ENCODE data around the gene GOLGB1. TPM values are rescaled to one million over a fixed set of nuclear protein-coding genes. Genes with fewer than 3 reads are reported as not detected.
A peak's percentile ranks its signal among the peaks of the same experiment; 100 is the strongest.
"Not testable (repeated sequence)": the region's sequence is repeated elsewhere in the genome, so short reads cannot be mapped to it uniquely, and the experiment has no call there.

The GOLGB1 gene
- total RNA-seq, 1 experiment from 2014 or later, result 26.5 TPM

DNA sequence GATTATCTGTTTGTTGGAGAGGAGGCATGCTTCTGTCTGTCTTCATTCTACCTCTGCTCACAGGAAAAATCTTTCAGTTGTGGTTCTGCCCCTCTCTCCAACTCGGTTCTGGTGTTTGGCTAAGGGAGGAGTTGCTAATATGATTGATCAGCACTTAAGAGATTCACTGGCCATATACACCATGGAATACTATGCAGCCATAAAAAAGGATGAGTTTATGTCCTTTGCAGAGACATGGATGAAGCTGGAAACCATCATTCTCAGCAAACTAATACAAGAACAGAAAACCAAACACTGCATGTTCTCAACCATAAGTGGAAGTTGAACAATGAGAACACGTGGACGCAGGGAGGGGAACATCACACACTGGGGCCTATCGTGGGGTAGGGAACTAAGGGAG, 25.6 kb upstream of the GOLGB1 start:
- peaks cover 59% of the 10 kb centered on the region for H3K36me3 ChIP-seq (ENCODE audit: insufficient read depth, low read length)
- H3K27ac ChIP-seq (ENCODE audit: low read length); H3K27me3 ChIP-seq (ENCODE audit: low read length); DNase-seq; H3K9ac ChIP-seq (ENCODE audit: low read length); H3K4me2 ChIP-seq (ENCODE audit: low read depth, low read length, poor library complexity, severe bottlenecking); H3K4me1 ChIP-seq (ENCODE audit: low read length); H3K4me3 ChIP-seq (ENCODE audit: low read length); H3K9me2 ChIP-seq (replicated peaks; ENCODE audit: insufficient read depth, low read length); H2AFZ ChIP-seq (ENCODE audit: low read length); H4K20me1 ChIP-seq (ENCODE audit: insufficient read depth, low read depth, low read length); H3K9me3 ChIP-seq (ENCODE audit: low read length); H3K79me2 ChIP-seq (ENCODE audit: low read length): not testable (repeated sequence)

DNA sequence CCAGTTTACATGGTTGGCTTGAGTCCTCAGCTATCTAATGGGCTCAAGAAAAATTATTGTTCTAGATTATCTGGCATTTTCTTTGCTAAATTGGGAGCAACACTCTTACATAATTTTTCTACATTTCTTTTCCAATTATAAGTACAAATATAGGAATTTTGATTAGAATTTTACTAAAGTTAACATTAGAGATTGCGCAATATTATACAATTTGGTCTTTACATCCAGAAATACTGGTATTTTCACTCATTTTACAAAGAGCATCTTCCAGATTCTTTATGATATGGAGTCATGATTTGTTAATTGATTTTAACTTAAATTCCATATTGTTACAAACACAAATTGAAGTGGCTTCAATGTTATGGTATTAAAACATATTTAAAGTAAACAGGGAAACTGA, 19.7 kb upstream of the GOLGB1 start:
- H3K9me2 ChIP-seq (replicated peaks; ENCODE audit: insufficient read depth, low read length), result no peaks in the 10 kb centered on the region

DNA sequence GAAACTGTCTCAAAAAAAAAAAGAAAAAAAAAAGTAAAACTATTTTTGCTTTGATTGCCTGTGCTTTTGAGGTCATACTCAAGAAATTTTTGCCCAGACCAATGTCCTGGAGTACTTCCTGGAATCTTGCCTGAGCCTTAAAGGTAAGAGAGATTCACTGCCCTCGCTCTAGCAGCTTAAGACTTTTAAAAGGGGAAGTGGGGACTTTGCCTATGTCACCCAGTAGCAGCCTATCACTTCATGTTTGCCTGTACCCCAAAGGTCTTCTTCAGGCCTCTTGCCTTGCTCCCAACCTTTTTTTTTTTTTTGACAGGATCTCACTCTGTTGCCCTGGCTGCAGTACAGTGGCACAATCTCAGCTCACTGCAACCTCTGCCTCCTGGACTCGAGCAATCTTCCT, 18.9 kb upstream of the GOLGB1 start:
- H3K9me2 ChIP-seq (replicated peaks; ENCODE audit: insufficient read depth, low read length), result no peaks in the 10 kb centered on the region
- no peaks in the 10 kb centered on the region for H4K20me1 ChIP-seq (ENCODE audit: insufficient read depth, low read depth, low read length)
- no peaks in the 10 kb centered on the region for H3K4me1 ChIP-seq (ENCODE audit: low read length)
- no peak overlapping the region for H3K4me2 ChIP-seq (ENCODE audit: low read depth, low read length, poor library complexity, severe bottlenecking)
- no peak overlapping the region for H3K27ac ChIP-seq (ENCODE audit: low read length)
- no peaks in the 10 kb centered on the region for H3K79me2 ChIP-seq (ENCODE audit: low read length)
- DNase-seq, result no peak
- no peak overlapping the region for H2AFZ ChIP-seq (ENCODE audit: low read length)
- H3K36me3 ChIP-seq (ENCODE audit: insufficient read depth, low read length), result peaks cover 30% of the 10 kb centered on the region
- H3K4me3 ChIP-seq (ENCODE audit: low read length), result no peak overlapping the region
- H3K27me3 ChIP-seq (ENCODE audit: low read length), result no peaks in the 10 kb centered on the region
- H3K9ac ChIP-seq (ENCODE audit: low read length), result no peak overlapping the region
- H3K9me3 ChIP-seq (ENCODE audit: low read length), result no peaks in the 10 kb centered on the region

More for the DNA sequence above, 19.7 kb upstream of the GOLGB1 start:
- Histone ChIP-seq H2AFZ (ENCODE audit: low read length) (no peak overlapping the region), H3K36me3 (ENCODE audit: insufficient read depth, low read length) (peaks cover 34% of the 10 kb centered on the region), H3K79me2 (ENCODE audit: low read length) (no peaks in the 10 kb centered on the region), H3K4me1 (ENCODE audit: low read length) (no peaks in the 10 kb centered on the region), H4K20me1 (ENCODE audit: insufficient read depth, low read depth, low read length) (no peaks in the 10 kb centered on the region), H3K4me2 (ENCODE audit: low read depth, low read length, poor library complexity, severe bottlenecking) (no peak overlapping the region), H3K27ac (ENCODE audit: low read length) (no peak overlapping the region), H3K4me3 (ENCODE audit: low read length) (no peak overlapping the region), H3K9ac (ENCODE audit: low read length) (no peak overlapping the region), H3K27me3 (ENCODE audit: low read length) (no peaks in the 10 kb centered on the region), H3K9me3 (ENCODE audit: low read length) (no peaks in the 10 kb centered on the region)
- DNase-seq, result no peak

DNA sequence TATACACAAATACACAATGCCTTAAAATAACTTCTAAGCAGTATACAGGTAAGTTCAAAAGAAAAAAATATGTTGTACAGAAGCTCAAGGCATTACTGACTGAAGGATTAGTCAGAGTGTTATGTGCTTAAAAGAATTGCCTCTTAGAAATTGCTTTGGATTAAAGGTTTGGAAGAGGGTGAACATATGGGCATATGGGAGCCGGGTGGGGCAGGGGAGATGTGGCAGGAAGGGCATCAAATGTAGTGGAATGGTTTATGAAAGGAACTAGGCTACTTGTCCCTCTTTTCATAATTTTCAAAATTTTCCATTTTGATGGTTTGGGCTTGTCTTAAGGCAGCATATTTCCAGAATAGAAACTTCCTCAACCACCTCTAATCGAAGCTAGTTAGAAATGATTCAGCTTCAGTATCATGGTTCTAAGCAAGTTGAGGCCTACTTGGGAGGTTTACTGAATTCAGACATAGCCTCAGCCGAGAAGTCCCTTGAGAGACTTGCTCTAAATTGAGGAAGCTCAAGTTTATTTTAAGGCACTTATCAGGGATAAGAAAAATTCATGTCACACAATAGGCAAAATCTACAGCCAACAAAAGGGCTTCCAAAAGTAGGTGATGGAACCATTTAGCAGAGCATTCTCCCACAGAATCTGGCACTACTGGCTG, 10.1 kb upstream of the GOLGB1 start:
- H2AFZ ChIP-seq (ENCODE audit: low read length), result 0 out of 2 replicates have a peak overlapping the region, but pooled peaks have one; percentile 8

DNA sequence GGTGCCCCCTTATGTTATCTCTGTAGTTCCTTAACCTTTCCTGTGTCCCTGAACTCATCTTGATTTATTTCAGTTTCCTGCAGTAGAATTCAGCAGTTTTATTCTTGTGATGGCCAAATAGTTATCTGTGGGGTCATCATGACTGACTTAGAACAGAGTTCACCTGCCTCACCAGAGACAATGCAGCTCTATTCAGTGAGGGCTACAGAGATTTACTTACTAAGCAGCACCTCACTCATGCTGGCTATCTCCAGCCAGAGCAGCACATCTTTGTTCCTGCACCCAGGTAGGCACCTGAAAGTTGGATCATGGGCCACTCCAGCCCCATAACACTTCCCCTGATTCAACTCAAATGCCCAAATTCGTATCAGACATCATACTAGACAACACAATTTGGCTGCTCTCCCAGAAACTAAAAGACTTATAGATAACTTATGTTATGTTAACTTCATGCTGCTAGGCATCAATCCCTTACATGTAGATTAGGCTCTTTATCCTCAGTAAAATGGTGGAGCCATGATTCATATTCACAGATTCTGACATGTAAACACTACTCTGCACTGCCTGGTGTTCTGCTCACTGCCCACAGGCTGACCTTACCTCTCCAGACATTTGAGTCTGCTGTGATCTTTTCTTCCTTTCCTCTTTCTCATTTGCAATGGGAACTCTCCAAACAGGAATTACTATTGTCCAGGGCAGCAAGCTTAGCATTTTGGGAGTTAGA, 9.3 kb upstream of the GOLGB1 start:
- peaks cover 20% of the 10 kb centered on the region for H3K4me1 ChIP-seq (ENCODE audit: low read length)
- H3K9ac ChIP-seq (ENCODE audit: low read length), result no peak overlapping the region
- no peak overlapping the region for H3K4me2 ChIP-seq (ENCODE audit: low read depth, low read length, poor library complexity, severe bottlenecking)
- H3K4me3 ChIP-seq (ENCODE audit: low read length), result no peak overlapping the region
- H3K9me2 ChIP-seq (replicated peaks; ENCODE audit: insufficient read depth, low read length), result no peaks in the 10 kb centered on the region; the same call in 1 of the 2 replicates
- H3K36me3 ChIP-seq (ENCODE audit: insufficient read depth, low read length), result no peaks in the 10 kb centered on the region
- no peak overlapping the region for H2AFZ ChIP-seq (ENCODE audit: low read length)
- no peaks in the 10 kb centered on the region for H4K20me1 ChIP-seq (ENCODE audit: insufficient read depth, low read depth, low read length)
- H3K27me3 ChIP-seq (ENCODE audit: low read length), result no peaks in the 10 kb centered on the region
- no peak for DNase-seq
- H3K9me3 ChIP-seq (ENCODE audit: low read length), result no peaks in the 10 kb centered on the region
- H3K27ac ChIP-seq (ENCODE audit: low read length), result no peak overlapping the region
- no peaks in the 10 kb centered on the region for H3K79me2 ChIP-seq (ENCODE audit: low read length)

More for the DNA sequence above, 10.1 kb upstream of the GOLGB1 start:
- Histone ChIP-seq H4K20me1 (ENCODE audit: insufficient read depth, low read depth, low read length) (no peaks in the 10 kb centered on the region), H3K36me3 (ENCODE audit: insufficient read depth, low read length) (no peaks in the 10 kb centered on the region), H3K27me3 (ENCODE audit: low read length) (no peaks in the 10 kb centered on the region), H3K27ac (ENCODE audit: low read length) (no peak overlapping the region), H3K4me2 (ENCODE audit: low read depth, low read length, poor library complexity, severe bottlenecking) (no peak overlapping the region), H3K79me2 (ENCODE audit: low read length) (no peaks in the 10 kb centered on the region), H3K9me2 (replicated peaks; ENCODE audit: insufficient read depth, low read length) (no peaks in the 10 kb centered on the region; the same call in 1 of the 2 replicates), H3K4me1 (ENCODE audit: low read length) (peaks cover 20% of the 10 kb centered on the region), H3K9me3 (ENCODE audit: low read length) (no peaks in the 10 kb centered on the region), H3K9ac (ENCODE audit: low read length) (no peak overlapping the region), H3K4me3 (ENCODE audit: low read length) (no peak overlapping the region)
- DNase-seq, result no peak

DNA sequence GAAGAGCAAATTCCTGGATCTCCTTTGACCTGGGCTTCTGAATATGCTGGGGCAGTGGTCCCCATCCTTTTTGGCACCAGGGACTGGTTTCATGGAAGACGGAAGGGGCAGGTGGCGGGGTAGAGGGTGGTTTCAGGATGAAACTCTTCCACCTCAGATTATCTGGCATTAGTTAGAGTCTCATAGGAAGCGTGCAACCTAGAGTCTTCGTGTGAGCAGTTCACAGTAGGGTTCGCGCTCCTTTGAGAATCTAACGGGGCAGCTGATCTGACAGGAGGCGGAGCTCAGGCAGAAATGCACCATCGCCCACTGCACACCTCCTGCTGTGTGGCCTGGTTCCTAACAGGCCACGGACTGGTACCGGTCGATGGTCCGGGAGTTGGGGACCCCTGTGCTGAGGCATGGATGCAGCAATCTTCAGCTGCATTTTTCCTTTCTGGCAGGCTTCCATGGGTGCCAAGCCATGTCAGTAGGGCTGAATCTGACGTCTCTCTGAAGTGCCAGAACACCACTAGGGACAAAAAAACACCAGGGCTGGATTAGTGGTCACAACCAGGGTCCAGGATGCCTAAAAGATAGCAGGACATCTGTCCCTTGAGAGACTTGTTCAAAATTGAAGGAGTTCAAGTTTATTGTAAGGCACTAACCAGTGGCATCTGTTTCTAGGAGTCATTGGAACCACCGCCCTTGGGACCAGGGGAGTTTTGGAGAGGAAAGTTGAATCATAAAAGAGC, 8.4 kb upstream of the GOLGB1 start:
- H3K27ac ChIP-seq (ENCODE audit: low read length), result no peak overlapping the region
- no peak overlapping the region for H3K4me3 ChIP-seq (ENCODE audit: low read length)
- no peaks in the 10 kb centered on the region for H3K36me3 ChIP-seq (ENCODE audit: insufficient read depth, low read length)
- DNase-seq, result no peak
- no peak overlapping the region for H3K9ac ChIP-seq (ENCODE audit: low read length)
- no peaks in the 10 kb centered on the region; the same call in 1 of the 2 replicates for H3K9me2 ChIP-seq (replicated peaks; ENCODE audit: insufficient read depth, low read length)
- no peaks in the 10 kb centered on the region for H4K20me1 ChIP-seq (ENCODE audit: insufficient read depth, low read depth, low read length)
- no peaks in the 10 kb centered on the region for H3K27me3 ChIP-seq (ENCODE audit: low read length)
- H2AFZ ChIP-seq (ENCODE audit: low read length), result no peak overlapping the region
- H3K4me2 ChIP-seq (ENCODE audit: low read depth, low read length, poor library complexity, severe bottlenecking), result no peak overlapping the region
- H3K4me1 ChIP-seq (ENCODE audit: low read length), result peaks cover 20% of the 10 kb centered on the region
- no peaks in the 10 kb centered on the region for H3K79me2 ChIP-seq (ENCODE audit: low read length)
- no peaks in the 10 kb centered on the region for H3K9me3 ChIP-seq (ENCODE audit: low read length)

DNA sequence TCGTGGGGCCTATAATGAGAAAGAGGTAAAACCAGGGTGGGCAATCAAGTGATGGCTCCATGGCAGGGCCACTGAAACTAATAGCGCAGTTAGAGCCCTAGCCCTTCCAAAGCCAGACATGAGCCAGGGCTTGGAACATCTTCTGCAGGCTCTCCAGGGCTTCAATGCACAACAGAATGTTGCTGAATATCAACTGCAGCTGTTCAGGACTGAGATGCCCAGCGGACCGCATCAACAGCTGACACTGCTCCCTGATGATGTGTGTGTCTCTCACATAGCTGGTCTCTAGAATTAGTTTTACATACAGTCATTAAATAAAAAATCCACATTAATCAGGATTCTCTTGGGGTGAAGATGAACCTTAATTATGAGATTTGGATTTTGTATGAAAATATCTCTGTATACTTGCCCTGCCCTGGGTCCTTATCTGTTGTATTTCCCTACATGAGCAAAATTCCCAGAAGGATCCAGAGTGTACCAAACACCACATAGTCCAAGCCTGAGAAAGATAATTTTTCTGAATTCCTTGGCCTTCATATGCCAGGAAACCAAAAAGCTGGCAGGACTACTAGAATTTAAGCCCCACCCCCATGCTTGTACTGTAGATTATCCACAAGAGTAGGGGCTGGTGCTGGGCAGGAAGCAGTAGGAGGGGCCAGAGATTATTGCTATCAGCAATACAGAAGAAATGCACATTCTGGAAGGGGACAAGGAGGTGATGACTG, 7.7 kb upstream of the GOLGB1 start:
- DNase-seq, result peak; percentile 64
- Histone ChIP-seq H3K4me1 (ENCODE audit: low read length) (peaks cover 22% of the 10 kb centered on the region), H3K9me2 (replicated peaks; ENCODE audit: insufficient read depth, low read length) (no peaks in the 10 kb centered on the region; the same call in 1 of the 2 replicates), H3K9me3 (ENCODE audit: low read length) (no peaks in the 10 kb centered on the region), H3K27me3 (ENCODE audit: low read length) (no peaks in the 10 kb centered on the region), H2AFZ (ENCODE audit: low read length) (no peak overlapping the region), H4K20me1 (ENCODE audit: insufficient read depth, low read depth, low read length) (no peaks in the 10 kb centered on the region), H3K4me2 (ENCODE audit: low read depth, low read length, poor library complexity, severe bottlenecking) (no peak overlapping the region), H3K9ac (ENCODE audit: low read length) (no peak overlapping the region), H3K36me3 (ENCODE audit: insufficient read depth, low read length) (no peaks in the 10 kb centered on the region), H3K4me3 (ENCODE audit: low read length) (no peak overlapping the region), H3K79me2 (ENCODE audit: low read length) (no peaks in the 10 kb centered on the region), H3K27ac (ENCODE audit: low read length) (no peak overlapping the region)
